K562 (cell line): ENCODE measurements around the gene DOCK8. TPM values are rescaled to one million over a fixed set of nuclear protein-coding genes. Genes with fewer than 3 reads are reported as not detected.

Source experiments
- ATAC-seq: fragments of 200-7000 bp; cut with Tn5 transposase; 3 replicates; pipeline ENCODE4 v1.9.1; 2020; ENCODE audit warnings: moderate library complexity
- BruUV-seq: library from RNA; stranded (reverse); fragments of 400-500 nt; replicated peaks from 2 replicates; lab custom pipeline; 2021; lab: Mats Ljungman, UMichigan
- CTCF ChIA-PET: fragments of 300-600 bp; formaldehyde crosslinking; extraction: SDS; loops from one replicate; lab custom pipeline; 2021; ENCODE audit warnings: low intra/inter-chr PET ratio; lab: Yijun Ruan, JAX
- POLR2A ChIA-PET: fragments of 300-600, 350-650 bp; sonication (Branson Sonifier 250); formaldehyde crosslinking; extraction: SDS; loops from one replicate; lab custom pipeline; 2021; ENCODE audit warnings: antibody characterized with exemption, inconsistent platforms; lab: Yijun Ruan, JAX
- DNase-seq, 4 experiments: peaks; one replicate each; pipeline versions ENCODE4 v3.0.0 to v3.0.0-alpha.2; 2011 to 2018; ENCODE audit warnings: low spot score in 3 of 4, mixed read lengths in 3 of 4; ENCODE audit errors: extremely low read depth in 1 of 4
- FAIRE-seq: peaks from 2 replicates; lab custom pipeline; 2011; peaks lifted over from hg19 to GRCh38; lab: Jason Lieb, UNC
- H2AFZ ChIP-seq: 2 replicates; pipeline ENCODE4 v1.6.0; 2011; ENCODE audit warnings: low read depth, low read length, control low read depth, inconsistent platforms
- H3K27ac ChIP-seq: fragments of 200-600 bp; 3 replicates; pipeline ENCODE4 v1.8.0; 2011; ENCODE audit warnings: low read depth, mild to moderate bottlenecking, control low read depth, inconsistent platforms, low read length, moderate library complexity, mixed read lengths; ENCODE audit errors: extremely low read depth
- H3K27me3 ChIP-seq, 2 experiments: fragments of 300-600 bp in 1 of 2; 2 replicates in 1 of 2; 3 replicates in 1 of 2; pipeline versions ENCODE4 v1.6.0 to v1.8.0; 2011; ENCODE audit warnings: inconsistent platforms in 2 of 2, low read length in 2 of 2, mild to moderate bottlenecking in 1 of 2, mixed read lengths in 1 of 2, moderate library complexity in 1 of 2; ENCODE audit not compliant: control insufficient read depth in 2 of 2, insufficient read depth in 2 of 2
- H3K36me3 ChIP-seq: fragments of 300-600 bp; 3 replicates; pipeline ENCODE4 v1.8.0; 2011; ENCODE audit warnings: mild to moderate bottlenecking, low read length, inconsistent platforms; ENCODE audit not compliant: control insufficient read depth, insufficient read depth
- H3K4me1 ChIP-seq, 2 experiments: fragments of 200-600 bp in 1 of 2; replicated peaks in 1 of 2; 2 replicates in 1 of 2; 3 replicates in 1 of 2; pipeline versions ENCODE4 v1.5.1 to v1.8.0; 2011; ENCODE audit warnings: inconsistent platforms in 2 of 2, low read length in 2 of 2, mild to moderate bottlenecking in 1 of 2, mixed read lengths in 1 of 2, moderate library complexity in 1 of 2; ENCODE audit not compliant: control insufficient read depth in 2 of 2, insufficient read depth in 2 of 2
- H3K4me2 ChIP-seq: 2 replicates; pipeline ENCODE4 v1.6.1; 2011; ENCODE audit warnings: low read length, control low read depth, inconsistent platforms, mixed read lengths; ENCODE audit not compliant: insufficient read depth
- H3K4me3 ChIP-seq: fragments of 200-600 bp; sonication (generic), shearing (Covaris generic); 2 replicates; pipeline ENCODE4 v1.5.1; 2016; ENCODE audit warnings: control low read depth, inconsistent platforms
- H3K79me2 ChIP-seq: fragments of 200-600 bp; 3 replicates; pipeline ENCODE4 v1.8.0; 2011; ENCODE audit warnings: low read length, inconsistent platforms; ENCODE audit not compliant: control insufficient read depth, insufficient read depth
- H3K9ac ChIP-seq, 2 experiments: 2 replicates each; pipeline versions ENCODE4 v1.6.0 to v1.6.1; 2011; ENCODE audit warnings: low read depth in 2 of 2, low read length in 2 of 2, control low read depth in 1 of 2, inconsistent platforms in 1 of 2, mild to moderate bottlenecking in 1 of 2, mixed read lengths in 1 of 2; ENCODE audit not compliant: insufficient read depth in 1 of 2
- H3K9me1 ChIP-seq: one replicate; pipeline ENCODE4 v1.6.0; 2011; ENCODE audit warnings: inconsistent platforms, mild to moderate bottlenecking, low read length, moderate library complexity; ENCODE audit not compliant: control insufficient read depth, insufficient read depth
- H3K9me3 ChIP-seq: replicated peaks from 2 replicates; pipeline ENCODE4 v1.5.1; 2011; ENCODE audit warnings: low read depth, low read length, inconsistent platforms; ENCODE audit not compliant: control insufficient read depth, insufficient read depth
- H4K20me1 ChIP-seq: replicated peaks from 2 replicates; pipeline ENCODE4 v1.6.1; 2011; ENCODE audit warnings: low read length, inconsistent platforms, mixed read lengths; ENCODE audit not compliant: control insufficient read depth, insufficient read depth
- DNMT1 ChIP-seq: fragments of 450-650 bp; IDR thresholded peaks from 2 replicates; pipeline ENCODE4 v1.6.1; 2016; ENCODE audit warnings: antibody characterized with exemption, mild to moderate bottlenecking
- DPF2 ChIP-seq: fragments of 450-650 bp; IDR thresholded peaks from 2 replicates; pipeline ENCODE4 v1.6.1; 2016
- MAX ChIP-seq: sonication (generic); formaldehyde crosslinking; IDR thresholded peaks from 2 replicates; pipeline ENCODE4 v1.9.0; 2022; ENCODE audit warnings: mild to moderate bottlenecking, missing genetic modification reagents
- MCM7 ChIP-seq, 2 experiments: fragments of 450-650 bp; IDR thresholded peaks; 2 replicates each; pipeline ENCODE4 v1.6.1; 2016 to 2018
- RFX1 ChIP-seq: fragments of 450-650 bp; IDR thresholded peaks from 2 replicates; pipeline ENCODE4 v1.6.1; 2016; ENCODE audit warnings: mild to moderate bottlenecking, moderate library complexity
- SMAD1 ChIP-seq: fragments of 150-350 bp; IDR thresholded peaks from 2 replicates; pipeline ENCODE4 v1.6.1; 2014; ENCODE audit warnings: low read length, low read depth; ENCODE audit not compliant: partially characterized antibody
- THAP12 ChIP-seq: fragments of 250-450 bp; sonication (Bioruptor Pico); IDR thresholded peaks from 2 replicates; pipeline ENCODE4 v1.9.0; 2021; ENCODE audit warnings: mild to moderate bottlenecking, inconsistent platforms
- ZNF512 ChIP-seq: IDR thresholded peaks from 2 replicates; pipeline ENCODE4 v1.6.1; 2016; ENCODE audit warnings: missing genetic modification characterization, missing compliant biosample characterization
- ZNF583 ChIP-seq: fragments of 250-450 bp; sonication (Bioruptor Pico); IDR thresholded peaks from 2 replicates; pipeline ENCODE4 v1.4.0; 2020
- WGBS: fragments of 100-300 bp; shearing (Covaris generic); methylation state at CpG from one replicate; pipeline ENCODE4 v1.1.6; 2016; ENCODE audit warnings: low coverage, mixed read lengths; ENCODE audit not compliant: insufficient coverage; ENCODE audit errors: missing lambda C conversion rate; 5-methylcytosine and 5-hydroxymethylcytosine counted together
- in situ Hi-C: fragments of 300-500 bp; cut with MboI; formaldehyde crosslinking; loops from 4 replicates; pipeline ENCODE4 v1.15.0; 2018; ENCODE audit warnings: inconsistent platforms, mixed read lengths
- intact Hi-C: fragments of 100-400 bp; cut with micrococcal nuclease; formaldehyde crosslinking; loops from 2 replicates; pipeline ENCODE4 v1.14.2; 2022
- polyA plus RNA-seq, 8 experiments: library from polyadenylated mRNA; depleted of rRNA in 4 of 8; stranded (reverse) in 5 of 8; unstranded in 3 of 8; fragments of >200 nt; fragmentation: Nextera tagmentation in 2 of 8; fragmentation: Illumina TruSeq in 1 of 8; extraction: Ambion mirVana in 2 of 8; extraction: Trizol in 1 of 8; gene quantifications; 2 replicates each; pipeline versions ENCODE4 v1.2.1 to v1.2.3, GENCODE V29; 2011 to 2014; ENCODE audit warnings: inconsistent platforms in 1 of 8, missing spikeins in 1 of 8
- total RNA-seq, 7 experiments: library from RNA; depleted of rRNA in 6 of 7; stranded (reverse); fragments of >200 nt in 6 of 7; fragmentation: Illumina TruSeq in 2 of 7; extraction: Trizol in 2 of 7; gene quantifications; 2 replicates each; pipeline versions ENCODE4 v1.2.1 to v1.2.3, GENCODE V29; 2011 to 2021; ENCODE audit warnings: low replicate concordance in 1 of 7
- TF ChIP-seq, protein P1 (sequence below): fragments of 250-450 bp; sonication (Bioruptor Pico); IDR thresholded peaks from 2 replicates; pipeline ENCODE4 v1.8.0; 2022; ENCODE audit warnings: moderate library complexity, mild to moderate bottlenecking, inconsistent platforms

Gene DOCK8
- total and polyA plus RNA-seq, 9 of the 15 experiments (the other 6 are each of a cell fraction or from before 2014, with no cell fraction given) = 14.4 to 53.8 (median 25.1) TPM

GRCh38 chr9:479304-479970 lies 264.8 kb downstream of the DOCK8 start (continued):
- TF ChIP-seq DNMT1 (no peak), ZNF512 (tag) (no peak)

DNA sequence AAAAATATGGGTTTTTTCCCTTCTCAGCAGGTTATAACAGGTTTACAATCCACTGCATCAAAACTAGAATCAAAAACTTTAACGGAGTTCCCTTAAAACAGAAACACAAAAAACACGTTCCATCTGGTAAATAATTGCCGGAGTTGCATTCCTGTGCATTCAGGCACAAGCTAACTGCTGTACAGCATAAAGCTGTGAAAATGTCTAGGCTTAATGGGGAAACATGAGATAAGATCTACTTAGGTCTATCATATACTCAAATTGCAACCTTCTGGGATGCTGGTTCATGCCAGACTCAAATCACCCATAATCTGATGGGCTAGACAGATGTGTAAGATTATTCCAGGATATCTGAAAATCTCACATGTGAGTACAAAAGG lies 265.3 kb downstream of the DOCK8 start:
- H3K27me3 ChIP-seq = peaks cover 0 to 9% of the 10 kb centered on the region in 2 experiments; a peak in 3 of 5 replicates
- no peaks in the 10 kb centered on the region for H3K9me3 ChIP-seq
- H3K27ac ChIP-seq = no peak overlapping the region
- DNase-seq (no peak), ATAC-seq (no peak), FAIRE-seq (no peak)
- H3K79me2 ChIP-seq = no peaks in the 10 kb centered on the region
- no peak overlapping the region for H3K9ac ChIP-seq
- intact Hi-C loops = no loop called here
- CTCF ChIA-PET = no interaction called here
- H4K20me1 ChIP-seq = no peaks in the 10 kb centered on the region
- POLR2A ChIA-PET = no interaction called here
- H3K4me2 ChIP-seq = no peak overlapping the region
- H3K9me1 ChIP-seq = no peaks in the 10 kb centered on the region
- no peak overlapping the region for H2AFZ ChIP-seq
- H3K4me3 ChIP-seq = no peak overlapping the region
- H3K4me1 ChIP-seq = no peaks in the 10 kb centered on the region
- H3K36me3 ChIP-seq = no peaks in the 10 kb centered on the region
- WGBS = 2% methylated on average over 3 of the region's 3 CpGs
- in situ Hi-C loops = no loop called here
- no TSS peak for BruUV-seq
- TF ChIP-seq THAP12 (no peak), MAX (CRISPR knock-in tag) (no peak), MCM7 (IDR thresholded peaks at IDR 0.05) (no peak), SMAD1 (no peak), DPF2 (no peak), RFX1 (no peak), ZNF583 (no peak)
- TF ChIP-seq, protein P1, sequence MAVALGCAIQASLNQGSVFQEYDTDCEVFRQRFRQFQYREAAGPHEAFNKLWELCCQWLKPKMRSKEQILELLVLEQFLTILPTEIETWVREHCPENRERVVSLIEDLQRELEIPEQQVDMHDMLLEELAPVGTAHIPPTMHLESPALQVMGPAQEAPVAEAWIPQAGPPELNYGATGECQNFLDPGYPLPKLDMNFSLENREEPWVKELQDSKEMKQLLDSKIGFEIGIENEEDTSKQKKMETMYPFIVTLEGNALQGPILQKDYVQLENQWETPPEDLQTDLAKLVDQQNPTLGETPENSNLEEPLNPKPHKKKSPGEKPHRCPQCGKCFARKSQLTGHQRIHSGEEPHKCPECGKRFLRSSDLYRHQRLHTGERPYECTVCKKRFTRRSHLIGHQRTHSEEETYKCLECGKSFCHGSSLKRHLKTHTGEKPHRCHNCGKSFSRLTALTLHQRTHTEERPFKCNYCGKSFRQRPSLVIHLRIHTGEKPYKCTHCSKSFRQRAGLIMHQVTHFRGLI = no peak
